PC-9 (cell line): Measurements from ENCODE around the gene SLFNL1. TPM values are rescaled to one million over a fixed set of nuclear protein-coding genes. Genes with fewer than 3 reads are reported as not detected.

Experiments
- BruUV-seq: library from RNA; stranded (reverse); fragments of 400-500 nt; replicated peaks from 2 replicates; lab custom pipeline; 2021; lab: Mats Ljungman, UMichigan
- CTCF ChIA-PET: fragments of 300-600 bp; sonication (Branson Sonifier 250); formaldehyde crosslinking; loops from one replicate; lab custom pipeline; 2022; ENCODE audit warnings: antibody characterized with exemption; lab: Charles Lee
- POLR2A ChIA-PET: fragments of 300-600 bp; sonication (Branson Sonifier 250); formaldehyde crosslinking; loops from one replicate; lab custom pipeline; 2022; ENCODE audit warnings: antibody characterized with exemption; ENCODE audit not compliant: unreplicated experiment; lab: Charles Lee
- DNase-seq, 2 experiments: peaks; one replicate each; pipeline versions ENCODE4 v3.0.0 to v3.0.0-alpha.2; 2015 to 2022; ENCODE audit warnings: mixed read lengths in 1 of 2
- H2AFZ ChIP-seq: fragments of 200-600 bp; sonication (generic); 2 replicates; pipeline ENCODE4 v1.8.1; 2017; ENCODE audit warnings: antibody characterized with exemption
- H3F3A ChIP-seq: fragments of 200-600 bp; sonication (generic); 2 replicates; pipeline ENCODE4 v1.8.1; 2017; ENCODE audit warnings: antibody characterized with exemption, mild to moderate bottlenecking, low read depth; ENCODE audit not compliant: insufficient read depth
- H3K27ac ChIP-seq: fragments of 200-600 bp; sonication (generic); 2 replicates; pipeline ENCODE4 v1.6.1; 2016; ENCODE audit warnings: mixed run types
- H3K27me3 ChIP-seq: fragments of 200-600 bp; sonication (generic); 2 replicates; pipeline ENCODE4 v1.6.1; 2016; ENCODE audit warnings: low read depth, mixed run types; ENCODE audit not compliant: insufficient read depth
- H3K36me3 ChIP-seq: fragments of 200-600 bp; sonication (generic); 2 replicates; pipeline ENCODE4 v1.6.1; 2016; ENCODE audit warnings: low read depth, mixed run types
- H3K4me1 ChIP-seq: fragments of 200-600 bp; sonication (generic); replicated peaks from 2 replicates; pipeline ENCODE4 v1.6.1; 2016; ENCODE audit warnings: mixed run types; ENCODE audit not compliant: insufficient read depth
- H3K4me2 ChIP-seq: fragments of 200-600 bp; sonication (generic); 2 replicates; pipeline ENCODE4 v1.6.1; 2017; ENCODE audit warnings: mixed run types
- H3K4me3 ChIP-seq: fragments of 200-600 bp; sonication (generic); 2 replicates; pipeline ENCODE4 v1.6.1; 2016; ENCODE audit warnings: mixed run types
- H3K79me2 ChIP-seq: fragments of 200-600 bp; sonication (generic); 2 replicates; pipeline ENCODE4 v1.6.1; 2017; ENCODE audit warnings: low read depth, mixed run types
- H3K9me2 ChIP-seq: fragments of 200-600 bp; sonication (generic); 2 replicates; pipeline ENCODE4 v1.8.1; 2017; ENCODE audit warnings: mild to moderate bottlenecking; ENCODE audit not compliant: insufficient read depth
- H3K9me3 ChIP-seq: fragments of 200-600 bp; sonication (generic); 2 replicates; pipeline ENCODE4 v1.8.1; 2016; ENCODE audit warnings: low read depth; ENCODE audit not compliant: insufficient read depth
- H4K20me1 ChIP-seq: fragments of 200-600 bp; sonication (generic); 2 replicates; pipeline ENCODE4 v1.8.1; 2017; ENCODE audit not compliant: insufficient read depth
- CTCF ChIP-seq: fragments of 200-600 bp; sonication (generic); conservative IDR thresholded peaks from 2 replicates; pipeline ENCODE4 v1.6.1; 2017; ENCODE audit warnings: mixed run types, antibody characterized with exemption, mild to moderate bottlenecking, moderate library complexity
- EZH2 ChIP-seq: fragments of 200-600 bp; sonication (generic); IDR thresholded peaks from 2 replicates; pipeline ENCODE4 v1.8.0; 2017; ENCODE audit warnings: antibody characterized with exemption, low read depth
- intact Hi-C: fragments of 100-400 bp; cut with micrococcal nuclease; formaldehyde crosslinking; loops from one replicate; pipeline ENCODE4 v1.10.0; 2022; ENCODE audit not compliant: unreplicated experiment
- total RNA-seq: library from RNA; stranded (reverse); gene quantifications from 2 replicates; pipeline ENCODE4 v1.2.3, GENCODE V29; 2021

Gene SLFNL1
- total RNA-seq, 1 experiment from 2014 or later = 0.41 TPM

GRCh38 chr1:40979241-40980067 is 42.1 kb downstream of the SLFNL1 start, which contains the start of gene CTPS1:
CTPS1 (plus strand) TSS chr1:40979696; CDS start chr1:40983291, 3,595 bp downstream.
- H3K9me3 ChIP-seq = no peaks in the 10 kb centered on the region
- no peaks in the 10 kb centered on the region for H3K27me3 ChIP-seq
- peak within 1 kb of the TSS; percentile 84 for H3K27ac ChIP-seq
- H2AFZ ChIP-seq = peak within 1 kb of the TSS; percentile 88
- ChIA-PET POLR2A (interaction anchor here (0.6 to 1.1 kb wide), 9 partner anchors 11 to 536 kb away, joined by 3 to 17 read pairs (median 3); partner anchors contain the start of gene CITED4), CTCF (interaction anchor here (0.6 to 0.7 kb wide), 2 partner anchors 118 to 641 kb away, joined by 3 read pairs; no protein-coding TSS in a partner anchor)
- H3K36me3 ChIP-seq = peaks cover 22% of the 10 kb centered on the region
- intact Hi-C loops = loop anchor here (1.0 kb wide), 1 partner anchor 27 kb away; no protein-coding TSS in a partner anchor
- peak; percentile 82 to 97 for DNase-seq
- peaks cover 20% of the 10 kb centered on the region for H3F3A ChIP-seq
- H3K4me1 ChIP-seq = peaks cover 22% of the 10 kb centered on the region
- H3K4me2 ChIP-seq = peak within 1 kb of the TSS; percentile 98
- H3K79me2 ChIP-seq = peaks cover 45% of the 10 kb centered on the region
- H4K20me1 ChIP-seq = peaks cover 27% of the 10 kb centered on the region
- H3K4me3 ChIP-seq = peak within 1 kb of the TSS; percentile 92
- TF ChIP-seq EZH2 (no peak), CTCF (no peak)
- no TSS peak for BruUV-seq
- H3K9me2 ChIP-seq = no peaks in the 10 kb centered on the region

- POLR2A ChIA-PET = interaction anchor here (0.6 kb wide), 1 partner anchor 448 kb away, joined by 3 read pairs; no protein-coding TSS in a partner anchor
- H3K27ac ChIP-seq = peak overlapping the region; percentile 84
Measured at GRCh38 chr1:40978886-40979240, 42.7 kb downstream of the SLFNL1 start.

More at GRCh38 chr1:40978886-40979240, 42.7 kb downstream of the SLFNL1 start:
- no peak for DNase-seq
- Histone ChIP-seq H3F3A (peaks cover 20% of the 10 kb centered on the region), H3K9me3 (no peaks in the 10 kb centered on the region), H3K4me1 (peaks cover 22% of the 10 kb centered on the region), H2AFZ (peak overlapping the region; percentile 88), H3K36me3 (peaks cover 16% of the 10 kb centered on the region), H3K79me2 (peaks cover 39% of the 10 kb centered on the region), H4K20me1 (peaks cover 27% of the 10 kb centered on the region), H3K9me2 (no peaks in the 10 kb centered on the region), H3K4me2 (peak overlapping the region; percentile 98), H3K4me3 (peak overlapping the region; percentile 92), H3K27me3 (no peaks in the 10 kb centered on the region)
- intact Hi-C loops = loop anchor here (1.0 kb wide), 1 partner anchor 27 kb away; no protein-coding TSS in a partner anchor
- CTCF ChIA-PET = no interaction called here
- BruUV-seq = TSS peak; percentile 82
- TF ChIP-seq CTCF (no peak), EZH2 (no peak)
